ENCODE data around the gene TCF7L1. TPM values are rescaled to one million over a fixed set of nuclear protein-coding genes. Genes with fewer than 3 reads are reported as not detected.

TCF7L1 gene
- total RNA-seq, 2 donors from 2014 or later = 2.0 to 3.9 TPM

DNA sequence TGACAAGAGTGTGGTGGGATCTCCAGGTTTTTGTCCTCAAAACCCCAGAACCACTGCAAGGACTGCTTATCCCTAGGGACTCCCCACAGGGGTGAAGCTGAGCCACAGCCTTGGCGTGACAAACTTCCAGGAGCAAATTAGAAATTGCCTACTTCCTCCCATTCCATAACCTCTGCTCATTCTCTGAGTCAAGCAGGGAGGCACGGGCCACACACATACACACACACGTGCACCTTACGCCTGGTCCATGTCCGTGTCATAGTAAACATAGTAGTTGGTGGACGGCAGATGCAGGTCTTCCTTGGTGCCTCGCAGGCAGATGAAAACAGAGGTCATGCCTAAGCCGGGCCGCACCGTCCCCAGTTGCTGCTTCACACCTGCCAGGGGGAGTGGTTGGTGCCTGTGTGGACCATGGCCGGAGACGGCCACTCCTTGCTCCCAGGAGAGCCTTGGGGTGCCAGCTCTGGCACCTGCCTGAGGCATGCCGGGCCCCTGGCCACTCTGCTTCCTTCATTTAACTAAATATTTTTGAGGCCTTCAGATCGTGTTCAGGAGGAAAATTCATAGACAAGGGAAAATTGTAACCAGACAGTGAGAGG lies 211.3 kb downstream of the TCF7L1 start:
- ATAC-seq (no peak), DNase-seq (no peak)
- intact Hi-C loops (cut with DNase I, micrococcal nuclease) = no loop called here

GRCh38 chr2:85347599-85347998 lies 214.4 kb downstream of the TCF7L1 start:
- intact Hi-C loops (cut with DNase I, micrococcal nuclease) = no loop called here
- DNase-seq (no peak), ATAC-seq (no peak)

GRCh38 chr2:85353876-85354285 lies 220.7 kb downstream of the TCF7L1 start:
- intact Hi-C loops (cut with DNase I, micrococcal nuclease) = no loop called here
- DNase-seq (peak; percentile 79 to 85), ATAC-seq (peak; percentile 84)

- ATAC-seq (peak; percentile 90), DNase-seq (peak; percentile 97 to 99)
- intact Hi-C loops (cut with DNase I, micrococcal nuclease) = no loop called here
Observed at GRCh38 chr2:85354286-85355072, 221.3 kb downstream of the TCF7L1 start, which contains the start of the genes ELMOD3 and RETSAT. TSS of gene ELMOD3 (plus strand) at chr2:85354769. CDS start at chr2:85357199, 2,430 bp downstream. TSS of gene RETSAT (minus strand) at chr2:85354528. CDS start at chr2:85354507, 21 bp downstream.

DNA sequence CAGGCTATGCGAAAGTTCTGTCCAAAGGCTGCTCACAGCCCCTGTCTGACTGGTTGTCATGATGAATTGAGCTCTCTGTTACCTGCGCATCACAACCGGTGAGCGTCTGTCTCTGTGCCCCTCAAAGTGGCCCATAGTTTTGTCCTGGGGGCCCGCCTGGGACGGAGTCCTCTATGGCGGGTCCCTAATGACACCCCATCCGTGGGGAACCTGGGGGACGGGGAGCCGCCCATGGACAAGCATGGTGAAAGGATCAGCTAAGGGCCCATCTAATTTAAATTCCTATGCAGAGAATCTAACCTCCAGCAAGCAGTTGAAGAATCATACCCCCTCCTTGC lies 221.8 kb downstream of the TCF7L1 start:
- ATAC-seq (no peak), DNase-seq (no peak)
- intact Hi-C loops (cut with DNase I, micrococcal nuclease) = no loop called here

GRCh38 chr2:85355521-85355920 lies 222.3 kb downstream of the TCF7L1 start:
- DNase-seq (peak in 1 of 2 donors; percentile 25), ATAC-seq (no peak)
- intact Hi-C loops (cut with DNase I, micrococcal nuclease) = no loop called here

DNA sequence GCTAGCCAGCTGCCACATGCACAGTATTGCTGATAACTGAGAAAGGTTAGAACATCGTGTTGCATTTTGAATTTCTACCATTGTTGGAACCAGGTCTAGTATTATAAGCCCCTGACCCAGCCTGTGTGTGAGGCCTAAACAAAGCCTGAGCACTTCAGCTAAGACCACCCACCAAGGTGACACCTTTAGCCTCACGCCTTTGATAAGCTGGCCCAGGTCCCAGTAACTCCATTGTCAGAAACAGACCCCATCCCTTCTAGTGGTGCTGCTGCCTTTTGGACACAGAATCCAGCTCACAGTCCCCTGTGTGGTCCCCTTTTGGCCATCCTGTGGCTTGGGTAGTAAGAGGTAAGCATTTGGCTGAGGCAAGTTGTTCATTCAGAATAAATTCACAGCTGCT lies 223.0 kb downstream of the TCF7L1 start:
- DNase-seq = no peak

GRCh38 chr2:85357736-85358135 lies 224.5 kb downstream of the TCF7L1 start:
- intact Hi-C loops (cut with DNase I, micrococcal nuclease) = no loop called here
- no peak for ATAC-seq
- no peak for DNase-seq

More for the DNA sequence above, 223.0 kb downstream of the TCF7L1 start:
- intact Hi-C loops (cut with DNase I, micrococcal nuclease) = no loop called here
- ATAC-seq = no peak

Other genes with a start within 250 kb of the TCF7L1 start
- 1,000 to 10,000 TPM; 1,780 to 2,331 TPM for gene TMSB10, start 227.7 kb upstream of the TCF7L1 start, total RNA-seq
- gene KCMF1, start 162.2 kb upstream of the TCF7L1 start, total RNA-seq = 100 to 1,000 TPM in 1 of 2 donors, 10 to 100 TPM in 1; 67.6 to 101 TPM
- 100 to 1,000 TPM; 186 to 193 TPM for gene TGOLN2, start 194.6 kb downstream of the TCF7L1 start, total RNA-seq
- gene RETSAT, start 221.1 kb downstream of the TCF7L1 start, total RNA-seq = 100 to 1,000 TPM; 245 to 291 TPM
- gene ELMOD3, start 221.4 kb downstream of the TCF7L1 start, total RNA-seq = 10 to 100 TPM; 18.3 to 19.6 TPM